Muscle of back (tissue), 11 donors: ENCODE data around the gene HLCS. TPM values are rescaled to one million over a fixed set of nuclear protein-coding genes. Genes with fewer than 3 reads are reported as not detected.

ENCODE experiments used
- DNase-seq, 3 donors: peaks; one replicate each; pipeline versions ENCODE4 v3.0.0 to v3.0.0-alpha.2; 2013
- polyA plus RNA-seq, 10 donors: library from polyadenylated mRNA; unstranded; fragments of 120-200 nt; gene quantifications; one replicate each; pipeline ENCODE4 v1.2.1, GENCODE V29; 2013; ENCODE audit not compliant: insufficient read length in 10 of 10

The HLCS gene
- polyA plus RNA-seq, 10 donors = 8.5 to 14.0 (median 10.6) TPM

DNA sequence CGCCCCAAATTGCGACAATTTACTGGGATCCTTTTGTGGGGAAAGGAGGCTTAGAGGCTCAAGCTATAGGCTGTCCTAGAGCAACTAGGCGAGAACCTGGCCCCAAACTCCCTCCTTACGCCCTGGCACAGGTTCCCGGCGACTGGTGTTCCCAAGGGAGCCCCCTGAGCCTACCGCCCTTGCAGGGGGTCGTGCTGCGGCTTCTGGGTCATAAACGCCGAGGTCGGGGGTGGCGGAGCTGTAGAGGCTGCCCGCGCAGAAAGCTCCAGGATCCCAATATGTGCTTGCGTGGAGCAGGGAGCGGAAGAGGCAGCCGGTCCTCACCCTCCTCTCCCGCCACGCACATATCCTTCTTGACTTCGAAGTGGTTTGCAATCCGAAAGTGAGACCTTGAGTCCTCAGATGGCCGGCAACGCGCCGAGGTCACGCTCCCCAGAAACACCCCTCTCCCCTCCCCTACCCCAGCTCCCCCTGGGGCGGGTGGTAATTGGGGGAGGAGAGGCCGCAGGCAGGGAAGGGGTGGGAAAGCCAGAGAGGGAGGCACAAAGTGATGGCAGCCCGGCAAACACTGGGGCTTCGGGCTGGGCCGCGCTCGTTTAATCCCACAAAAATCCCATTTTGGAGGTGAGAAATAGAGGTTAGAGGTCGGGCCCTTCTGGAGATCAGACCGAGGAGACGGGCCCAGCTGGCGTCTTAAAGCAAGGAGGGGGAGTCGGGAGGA lies 261.4 kb downstream of the HLCS start:
- DNase-seq = peak in 1 of 3 donors; percentile 36

DNA sequence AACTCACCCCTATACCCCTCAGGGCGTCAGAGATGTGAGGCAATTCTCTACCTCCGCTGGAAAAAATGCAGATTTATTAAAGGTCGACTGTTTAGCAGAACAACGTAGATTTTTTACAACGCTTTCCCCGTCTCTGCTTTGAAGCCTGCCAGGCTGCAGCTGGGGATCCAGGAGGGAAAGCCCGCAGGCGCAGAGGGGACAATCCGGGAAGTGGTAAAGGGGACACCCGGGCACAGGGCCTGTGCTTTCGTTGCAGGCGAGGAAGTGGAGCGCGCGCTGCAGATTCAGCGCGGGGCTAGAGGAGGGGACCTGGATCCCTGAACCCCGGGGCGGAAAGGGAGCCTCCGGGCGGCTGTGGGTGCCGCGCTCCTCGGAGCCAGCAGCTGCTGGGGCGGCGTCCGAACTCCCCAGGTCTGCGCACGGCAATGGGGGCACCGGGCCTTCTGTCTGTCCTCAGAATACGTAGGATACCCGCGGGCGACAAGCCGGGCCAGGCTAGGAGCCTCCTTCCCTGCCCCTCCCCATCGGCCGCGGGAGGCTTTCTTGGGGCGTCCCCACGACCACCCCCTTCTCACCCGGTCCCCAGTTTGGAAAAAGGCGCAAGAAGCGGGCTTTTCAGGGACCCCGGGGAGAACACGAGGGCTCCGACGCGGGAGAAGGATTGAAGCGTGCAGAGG lies 262.1 kb downstream of the HLCS start:
- no peak for DNase-seq

DNA sequence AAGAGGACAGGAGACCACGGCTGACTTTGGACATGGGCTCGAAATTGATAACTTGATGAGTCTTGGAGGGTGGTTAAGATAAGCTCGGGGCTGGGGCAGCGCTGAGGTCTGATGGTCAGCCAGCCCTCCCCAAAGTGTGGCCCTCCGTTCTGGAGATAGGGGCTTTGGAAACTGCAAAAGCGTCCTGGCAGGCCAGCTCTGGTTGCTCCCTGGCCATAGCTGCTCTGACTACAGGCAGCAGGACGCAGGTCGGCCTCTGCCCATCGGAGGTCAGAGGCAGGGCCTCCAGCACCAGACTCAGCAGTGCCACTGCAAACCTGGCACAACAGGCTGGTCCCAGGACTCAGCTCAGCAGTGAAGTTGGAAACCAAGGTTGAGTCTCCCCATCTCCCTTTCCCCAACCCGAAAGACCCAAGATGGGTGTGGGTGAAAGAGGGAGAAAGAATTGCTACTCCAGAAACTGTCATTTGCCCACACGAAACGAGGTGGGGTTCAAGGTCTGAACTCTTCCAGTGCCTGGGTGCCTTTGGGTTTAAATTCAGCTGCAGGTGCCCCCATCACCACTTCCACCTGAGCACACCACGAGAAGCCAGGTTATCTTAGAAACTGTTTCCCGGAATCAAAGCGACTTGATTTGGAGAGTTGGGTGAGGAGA lies 262.7 kb downstream of the HLCS start:
- DNase-seq = no peak

DNA sequence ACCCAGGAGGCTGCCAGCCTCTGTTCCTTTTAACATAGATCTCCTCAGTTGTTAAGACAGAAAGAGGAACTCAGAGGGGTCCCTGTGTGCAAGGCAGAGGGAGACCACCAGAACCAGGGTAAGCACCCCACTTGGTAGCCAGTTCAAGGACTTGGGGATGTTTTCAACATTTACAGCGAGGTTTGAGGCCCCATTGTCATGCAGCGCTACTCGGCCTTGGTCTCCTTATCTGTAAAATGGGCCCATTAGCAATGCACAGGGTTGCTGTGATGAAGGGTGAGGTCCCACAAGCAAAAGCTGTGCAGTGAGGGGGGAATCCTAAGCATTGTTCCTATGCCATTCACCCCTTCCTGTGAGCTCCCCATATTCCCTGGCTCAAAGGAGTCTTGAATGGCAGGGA lies 263.3 kb downstream of the HLCS start:
- no peak for DNase-seq

DNA sequence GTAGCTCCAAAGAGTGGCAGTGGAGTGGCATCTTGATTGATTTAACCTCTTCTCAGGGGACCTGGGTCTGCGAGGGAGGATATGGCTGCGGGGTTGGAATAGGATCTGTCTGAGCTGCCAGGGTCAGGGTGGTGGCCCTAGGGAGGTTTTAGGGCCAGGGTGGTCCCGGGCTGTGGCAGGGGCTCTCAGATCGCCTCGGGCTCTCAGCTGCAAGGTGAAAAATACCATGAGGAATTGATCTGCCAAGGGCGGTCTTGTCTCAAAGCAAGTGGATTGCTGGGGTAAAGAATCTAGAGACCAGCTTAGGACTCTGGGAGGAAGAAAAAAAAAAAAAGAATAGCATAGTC lies 263.9 kb downstream of the HLCS start:
- no peak for DNase-seq

DNA sequence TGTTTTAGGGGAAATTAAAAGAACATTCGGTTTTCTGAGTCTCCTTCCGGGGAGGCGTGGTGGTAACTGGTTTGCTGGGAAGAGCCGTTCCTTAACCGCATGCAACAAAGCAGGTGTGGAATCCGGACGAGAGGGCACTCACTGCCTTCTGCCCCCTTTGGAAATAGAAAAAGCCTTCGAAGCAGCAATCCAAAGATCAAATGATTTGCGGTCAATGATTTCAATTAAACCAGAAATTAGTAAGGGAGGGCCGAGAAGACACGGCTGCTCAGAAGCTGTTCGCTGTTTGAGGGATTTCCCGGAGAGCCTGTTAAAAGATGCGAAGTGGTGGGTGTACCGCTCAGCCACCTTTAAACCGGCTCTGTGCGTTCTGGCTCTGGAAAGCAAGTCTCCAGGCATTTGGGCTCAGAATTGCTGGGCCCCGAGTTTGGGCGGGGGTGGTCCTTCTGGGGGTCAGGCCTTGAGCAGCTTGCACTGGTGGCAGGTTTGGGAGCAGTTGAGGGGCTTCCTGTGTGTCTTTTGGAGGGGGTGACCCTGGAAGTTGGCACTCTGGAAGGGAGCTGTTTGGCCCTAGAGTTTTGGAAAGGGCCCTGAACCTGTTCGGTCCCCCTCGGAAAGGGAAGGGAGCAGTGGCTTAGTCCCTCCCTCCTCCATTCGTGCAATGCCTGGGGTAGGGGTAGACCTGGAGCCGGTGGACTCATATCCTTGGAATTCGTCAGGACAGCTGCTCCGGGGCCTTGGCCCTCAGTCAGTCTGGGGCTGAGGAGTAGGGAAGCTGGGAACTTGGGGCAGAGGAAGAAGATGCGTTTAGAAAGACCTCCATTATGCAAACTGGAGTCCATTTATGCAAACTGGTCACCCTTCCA lies 264.5 kb downstream of the HLCS start:
- DNase-seq = peak in 1 of 3 donors; percentile 38

DNA sequence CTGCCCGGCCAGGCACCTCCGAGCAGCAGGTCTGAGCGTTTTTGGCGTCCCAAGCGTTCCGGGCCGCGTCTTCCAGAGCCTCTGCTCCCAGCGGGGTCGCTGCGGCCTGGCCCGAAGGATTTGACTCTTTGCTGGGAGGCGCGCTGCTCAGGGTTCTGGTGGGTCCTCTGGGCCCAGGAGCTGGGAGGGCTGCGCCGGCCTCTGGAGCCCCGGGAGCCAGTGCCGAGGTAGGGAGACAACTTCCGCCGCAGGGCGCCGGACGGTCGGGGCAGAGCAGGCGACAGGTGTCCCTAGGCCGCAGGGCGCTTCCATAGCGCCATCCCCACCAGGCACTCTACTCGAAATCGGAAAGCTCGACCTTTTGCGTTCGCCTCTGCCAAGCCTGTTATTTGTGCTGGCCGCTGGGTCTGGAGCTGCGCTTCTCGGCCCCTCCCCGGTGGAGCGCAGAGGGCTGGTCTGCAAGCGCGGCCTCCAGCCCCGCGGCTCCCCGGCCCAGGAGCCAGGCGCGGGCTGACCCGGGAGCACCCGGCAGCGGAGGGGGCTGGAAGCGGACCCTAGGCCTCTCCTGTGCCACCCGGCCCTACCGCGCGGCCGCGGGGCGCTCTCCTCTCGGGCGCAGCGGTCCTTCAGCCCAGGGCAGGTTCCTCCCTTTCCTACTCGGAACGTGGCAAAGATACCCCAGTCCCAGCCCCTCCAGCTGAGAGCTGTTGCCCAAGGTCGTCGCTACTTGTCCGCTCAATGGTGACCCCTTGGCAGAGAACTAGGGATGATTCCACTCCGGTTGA lies 265.3 kb downstream of the HLCS start:
- peak in 1 of 3 donors; percentile 51 for DNase-seq

Other genes with a start within 250 kb of the HLCS start
- under 1 TPM in 9 of 10 donors, not detected in 1; 0.09 to 0.24 (median 0.17) TPM for gene RIPPLY3, start 40.0 kb upstream of the HLCS start, polyA plus RNA-seq
- 10 to 100 TPM; 22.2 to 36.2 (median 27.6) TPM for gene PIGP, start 106.4 kb upstream of the HLCS start, polyA plus RNA-seq
- gene TTC3, start 106.6 kb upstream of the HLCS start, polyA plus RNA-seq = 100 to 1,000 TPM; 124 to 170 (median 135) TPM